ENCODE measurements around the gene PLSCR3.

- no peak for TF ChIP-seq POLR2A (IDR thresholded peaks at IDR 0.05; ENCODE audit: low read depth, low read length)
- no peak for TF ChIP-seq CTCF (IDR thresholded peaks at IDR 0.05; ENCODE audit: extremely low read depth in 1 of 2, insufficient read depth in 1 of 2, low read depth in 1 of 2, low read length in 2 of 2)
- TF ChIP-seq MAX (IDR thresholded peaks at IDR 0.05; ENCODE audit: insufficient read depth, insufficient read length), result no peak
- TF ChIP-seq EZH2 (IDR thresholded peaks at IDR 0.05; ENCODE audit: borderline replicate concordance, low read depth, low read length, severe bottlenecking), result no peak
- TF ChIP-seq GATA2 (IDR thresholded peaks at IDR 0.05; ENCODE audit: insufficient read depth, insufficient read length, low read depth, low read length), result no peak
- no peak for TF ChIP-seq FOS (IDR thresholded peaks at IDR 0.05; ENCODE audit: borderline replicate concordance, insufficient read depth, low read length)
- no peak for TF ChIP-seq JUN (IDR thresholded peaks at IDR 0.05; ENCODE audit: borderline replicate concordance, insufficient read depth, insufficient read length, low read depth)
- TF ChIP-seq POLR2AphosphoS5 (IDR thresholded peaks at IDR 0.05; ENCODE audit: insufficient read depth, low read depth, low read length), result no peak
These were observed 31.4 kb upstream of the PLSCR3 start for GRCh38 chr17:7425756-7426155.

Data from endothelial cell of umbilical vein (primary cell).